WTC11 (cell line): ENCODE measurements around the gene CENPV. TPM values are rescaled to one million over a fixed set of nuclear protein-coding genes. Genes with fewer than 3 reads are reported as not detected.

Experiments used
- ATAC-seq: fragments of 200-7000 bp; cut with Tn5 transposase; 2 replicates; pipeline ENCODE4 v1.10.0; 2021; ENCODE audit warnings: mild to moderate bottlenecking, moderate library complexity
- Bru-seq: library from RNA; stranded (reverse); fragments of 400-500 nt; gene quantifications from one replicate; lab custom pipeline; 2021; lab: Mats Ljungman, UMichigan
- CTCF ChIA-PET: fragments of 300-600 bp; sonication (Branson Sonifier 250); formaldehyde crosslinking; loops from one replicate; lab custom pipeline; 2021; ENCODE audit warnings: antibody characterized with exemption; lab: Charles Lee
- POLR2A ChIA-PET: fragments of 350-600 bp; sonication (Branson Sonifier 250); formaldehyde crosslinking; loops from one replicate; lab custom pipeline; 2021; ENCODE audit warnings: antibody characterized with exemption; lab: Charles Lee
- DNase-seq: peaks from one replicate; pipeline ENCODE4 v3.0.0; 2021; ENCODE audit warnings: low spot score
- H3K27ac Mint-ChIP-seq: 2 replicates; pipeline ENCODE4 v1.8.0; 2021; ENCODE audit warnings: mixed read lengths
- H3K27me3 Mint-ChIP-seq: 2 replicates; pipeline ENCODE4 v1.8.0; 2021; ENCODE audit warnings: low read depth, mild to moderate bottlenecking, moderate library complexity, mixed read lengths
- H3K36me3 Mint-ChIP-seq: 2 replicates; pipeline ENCODE4 v1.8.0; 2021; ENCODE audit warnings: mixed read lengths
- H3K4me1 Mint-ChIP-seq: 2 replicates; pipeline ENCODE4 v1.8.0; 2022; ENCODE audit warnings: mixed read lengths
- H3K4me3 Mint-ChIP-seq: 2 replicates; pipeline ENCODE4 v1.8.0; 2021; ENCODE audit warnings: mild to moderate bottlenecking, moderate library complexity, mixed read lengths
- H3K9me3 Mint-ChIP-seq: 2 replicates; pipeline ENCODE4 v1.8.0; 2021; ENCODE audit warnings: mixed read lengths
- ATF1 ChIP-seq: sonication (generic); formaldehyde crosslinking; IDR thresholded peaks from 2 replicates; pipeline ENCODE4 v1.8.1; 2023; ENCODE audit warnings: mild to moderate bottlenecking, moderate library complexity, missing genetic modification reagents
- E2F1 ChIP-seq: sonication (generic); formaldehyde crosslinking; IDR thresholded peaks from 2 replicates; pipeline ENCODE4 v1.8.0; 2022; ENCODE audit warnings: mild to moderate bottlenecking, missing genetic modification reagents
- E2F4 ChIP-seq: sonication (generic); formaldehyde crosslinking; IDR thresholded peaks from 2 replicates; pipeline ENCODE4 v1.8.1; 2022; ENCODE audit warnings: low read depth, mild to moderate bottlenecking, moderate library complexity, missing genetic modification reagents, borderline replicate concordance
- E2F5 ChIP-seq: sonication (generic); formaldehyde crosslinking; IDR thresholded peaks from 2 replicates; pipeline ENCODE4 v1.8.1; 2022; ENCODE audit warnings: mild to moderate bottlenecking, moderate library complexity, missing genetic modification reagents
- ELF4 ChIP-seq: sonication (generic); formaldehyde crosslinking; IDR thresholded peaks from 2 replicates; pipeline ENCODE4 v1.8.1; 2022; ENCODE audit warnings: low read depth, mild to moderate bottlenecking, moderate library complexity, missing genetic modification reagents
- ESRRA ChIP-seq: sonication (generic); formaldehyde crosslinking; IDR thresholded peaks from 2 replicates; pipeline ENCODE4 v1.8.1; 2022; ENCODE audit warnings: mild to moderate bottlenecking, missing genetic modification reagents, borderline replicate concordance
- ETV6 ChIP-seq: sonication (generic); formaldehyde crosslinking; IDR thresholded peaks from 2 replicates; pipeline ENCODE4 v1.8.1; 2022; ENCODE audit warnings: mild to moderate bottlenecking, missing genetic modification reagents
- FOXK1 ChIP-seq: sonication (generic); formaldehyde crosslinking; IDR thresholded peaks from 2 replicates; pipeline ENCODE4 v1.8.0; 2022; ENCODE audit warnings: mild to moderate bottlenecking, moderate library complexity, missing genetic modification reagents
- FOXP1 ChIP-seq: sonication (generic); formaldehyde crosslinking; IDR thresholded peaks from 2 replicates; pipeline ENCODE4 v1.8.0; 2022; ENCODE audit warnings: missing genetic modification reagents, mild to moderate bottlenecking, moderate library complexity, borderline replicate concordance
- FOXP4 ChIP-seq: sonication (generic); formaldehyde crosslinking; IDR thresholded peaks from 2 replicates; pipeline ENCODE4 v1.8.0; 2022; ENCODE audit warnings: mild to moderate bottlenecking, missing genetic modification reagents
- HMGA2 ChIP-seq: fragments of 250-450 bp; sonication (Bioruptor Pico); IDR thresholded peaks from 2 replicates; pipeline ENCODE4 v1.4.0; 2021; ENCODE audit warnings: mild to moderate bottlenecking, moderate library complexity
- MAX ChIP-seq: sonication (generic); formaldehyde crosslinking; IDR thresholded peaks from 2 replicates; pipeline ENCODE4 v1.8.0; 2022; ENCODE audit warnings: mild to moderate bottlenecking, missing genetic modification reagents
- NFE2L1 ChIP-seq: sonication (generic); formaldehyde crosslinking; IDR thresholded peaks from 2 replicates; pipeline ENCODE4 v1.8.1; 2023; ENCODE audit warnings: missing genetic modification reagents
- OVOL2 ChIP-seq: fragments of 250-450 bp; sonication (Bioruptor Pico); IDR thresholded peaks from 2 replicates; pipeline ENCODE4 v1.9.0; 2021; ENCODE audit warnings: mild to moderate bottlenecking, borderline replicate concordance
- PREB ChIP-seq: sonication (generic); formaldehyde crosslinking; IDR thresholded peaks from 2 replicates; pipeline ENCODE4 v1.8.1; 2022; ENCODE audit warnings: mild to moderate bottlenecking, missing genetic modification reagents, moderate library complexity, borderline replicate concordance
- PRRX2 ChIP-seq: fragments of 250-450 bp; sonication (Bioruptor Pico); IDR thresholded peaks from 2 replicates; pipeline ENCODE4 v1.8.0; 2021; ENCODE audit warnings: mild to moderate bottlenecking
- SOX15 ChIP-seq: fragments of 250-450 bp; sonication (Bioruptor Pico); IDR thresholded peaks from 2 replicates; pipeline ENCODE4 v1.9.0; 2021; ENCODE audit warnings: mild to moderate bottlenecking
- STAT6 ChIP-seq: sonication (generic); formaldehyde crosslinking; conservative IDR thresholded peaks from 2 replicates; pipeline ENCODE4 v1.8.1; 2023; ENCODE audit warnings: mild to moderate bottlenecking, low read depth, missing genetic modification reagents, moderate library complexity
- USF1 ChIP-seq: sonication (generic); formaldehyde crosslinking; IDR thresholded peaks from 2 replicates; pipeline ENCODE4 v1.8.0; 2022; ENCODE audit warnings: mild to moderate bottlenecking, missing genetic modification reagents
- USF2 ChIP-seq: sonication (generic); formaldehyde crosslinking; IDR thresholded peaks from 2 replicates; pipeline ENCODE4 v1.8.1; 2023; ENCODE audit warnings: mild to moderate bottlenecking, missing genetic modification reagents, moderate library complexity
- ZNF219 ChIP-seq: sonication (generic); formaldehyde crosslinking; IDR thresholded peaks from 2 replicates; pipeline ENCODE4 v1.8.0; 2023; ENCODE audit warnings: missing genetic modification reagents, mild to moderate bottlenecking, borderline replicate concordance
- ZNF232 ChIP-seq: sonication (generic); formaldehyde crosslinking; IDR thresholded peaks from 2 replicates; pipeline ENCODE4 v1.8.0; 2022; ENCODE audit warnings: mild to moderate bottlenecking, missing genetic modification reagents
- ZNF423 ChIP-seq: fragments of 250-450 bp; sonication (Bioruptor Pico); IDR thresholded peaks from 2 replicates; pipeline ENCODE4 v2.1.2; 2022; ENCODE audit warnings: mild to moderate bottlenecking, moderate library complexity
- long read RNA-seq, 3 experiments: library from RNA in 1 of 3; library from capped mRNA in 1 of 3; library from polyadenylated mRNA in 1 of 3; unstranded in 2 of 3; stranded (forward) in 1 of 3; transcript quantifications; one replicate each; pipeline ENCODE4 v2.0.0, GENCODE V29; 2021
- total RNA-seq: library from RNA; stranded (reverse); gene quantifications from 3 replicates; pipeline ENCODE4 v1.2.3, GENCODE V29; 2021

CENPV gene
- total RNA-seq, result 151 to 152 TPM (median 151 TPM) in 3 replicates
- Bru-seq, nascent RNA, result percentile 86 among the genes with signal in this experiment
- long read RNA-seq, experiment 1, transcript CENPV-201 (5 exons, 1,165 nt), result major isoform, 274 of 480 reads
- long read RNA-seq, experiment 1, transcript CENPV-203 (5 exons, 1,770 nt), result minor isoform, 86 of 480 reads
- long read RNA-seq, experiment 1, partial matches to known transcripts, result 48 of 480 reads
- long read RNA-seq, experiment 1, other reads (novel, unspliced or antisense), result 72 of 480 reads
- long read RNA-seq, experiment 2, transcript CENPV-201 (5 exons, 1,165 nt), result major isoform, 118 of 217 reads
- long read RNA-seq, experiment 2, transcript CENPV-203 (5 exons, 1,770 nt), result minor isoform, 11 of 217 reads
- long read RNA-seq, experiment 2, partial matches to known transcripts, result 19 of 217 reads
- long read RNA-seq, experiment 2, other reads (novel, unspliced or antisense), result 66 of 217 reads
- long read RNA-seq, experiment 3, partial matches to known transcripts, result 2 of 8 reads
- long read RNA-seq, experiment 3, other reads (novel, unspliced or antisense), result 2 of 8 reads

GRCh38 chr17:16353317-16354174, at the start of gene CENPV:
Gene CENPV, minus strand, starts transcription at chr17:16353469. Its CDS starts 33 bp downstream, at chr17:16353436.
- ATAC-seq (peak; percentile 92), DNase-seq (peak; percentile 86)
- Mint-ChIP-seq H3K4me1 (peaks cover 28% of the 10 kb centered on the region), H3K36me3 (peaks cover 13% of the 10 kb centered on the region), H3K4me3 (peak within 1 kb of the TSS; percentile 93), H3K27ac (peak within 1 kb of the TSS; percentile 90), H3K27me3 (peaks cover 24% of the 10 kb centered on the region), H3K9me3 (no peaks in the 10 kb centered on the region)
- ChIA-PET CTCF (interaction anchor here (0.5 to 6.3 kb wide), 18 partner anchors 10 to 275 kb away, joined by 3 to 64 read pairs (median 4); partner anchors contain the start of genes LRRC75A, NCOR1, TRPV2 and UBB), POLR2A (interaction anchor here (1.2 to 2.5 kb wide), 5 partner anchors 11 to 182 kb away, joined by 3 to 14 read pairs (median 6); partner anchors contain the start of gene UBB)
- TF ChIP-seq NFE2L1 (CRISPR knock-in tag) (no peak), E2F5 (CRISPR knock-in tag) (no peak), ESRRA (CRISPR knock-in tag) (no peak), OVOL2 (CRISPR knock-in tag) (no peak), PRRX2 (CRISPR knock-in tag) (0 out of 2 replicates have a peak, but pooled peaks have one; percentile 23), USF1 (no peak), ZNF232 (no peak), MAX (CRISPR knock-in tag) (peak; percentile 60; the same call in 1 of the 2 replicates), ELF4 (CRISPR knock-in tag) (no peak), STAT6 (CRISPR knock-in tag) (no peak), FOXK1 (CRISPR knock-in tag) (no peak), ZNF219 (CRISPR knock-in tag) (no peak), USF2 (CRISPR knock-in tag) (0 out of 2 replicates have a peak, but pooled peaks have one; percentile 38), FOXP4 (CRISPR knock-in tag) (no peak), ETV6 (CRISPR knock-in tag) (no peak), E2F1 (CRISPR knock-in tag) (no peak), ATF1 (CRISPR knock-in tag) (no peak), SOX15 (no peak), E2F4 (no peak), FOXP1 (no peak), HMGA2 (no peak), PREB (no peak), ZNF423 (CRISPR knock-in tag) (peak; percentile 64; the same call in 1 of the 2 replicates)
